Epithelial cell of umbilical artery (primary cell): ENCODE measurements around the gene PTMS. TPM values are rescaled to one million over a fixed set of nuclear protein-coding genes. Genes with fewer than 3 reads are reported as not detected.

Source experiments
- total RNA-seq: library from RNA; depleted of rRNA; stranded (reverse); fragments of >200 nt; gene quantifications from 2 replicates; pipeline ENCODE4 v1.2.3, GENCODE V29; 2014

The PTMS gene
- total RNA-seq = 39.4 and 54.6 TPM in 2 replicates

GRCh38 chr12:6765634-6766581, at the start of gene PTMS:
TSS of gene PTMS (plus strand) at chr12:6766363. CDS start at chr12:6766706, 343 bp downstream.

GRCh38 chr12:6723607-6724408, 42.4 kb upstream of the PTMS start, which contains the start of gene COPS7A:
TSS of gene COPS7A (plus strand) at chr12:6724046. CDS start at chr12:6724657, 611 bp downstream.

GRCh38 chr12:6752921-6753771, 13.0 kb upstream of the PTMS start, which contains the start of gene MLF2:
TSS of gene MLF2 (minus strand) at chr12:6753141. CDS start at chr12:6752334, 807 bp downstream.

GRCh38 chr12:6772331-6772695, 6.2 kb downstream of the PTMS start, which contains the start of gene LAG3:
TSS of gene LAG3 (plus strand) at chr12:6772520. CDS start at chr12:6772853, 333 bp downstream.

GRCh38 chr12:6788972-6789924, 23.1 kb downstream of the PTMS start, which contains the start of gene CD4:
TSS of gene CD4 (plus strand) at chr12:6789528. CDS start at chr12:6800139, 10,611 bp downstream.

Other genes with a start within 250 kb of the PTMS start
- 4,775 and 7,237 TPM in 2 replicates for gene GAPDH, start 231.8 kb upstream of the PTMS start, total RNA-seq
- gene IFFO1, start 210.3 kb upstream of the PTMS start, total RNA-seq = 7.6 and 7.8 TPM in 2 replicates
- 21.4 and 33.9 TPM in 2 replicates for gene NOP2, start 198.1 kb upstream of the PTMS start, total RNA-seq
- gene CHD4, start 159.0 kb upstream of the PTMS start, total RNA-seq = 143 and 200 TPM in 2 replicates
- gene LPAR5, start 130.4 kb upstream of the PTMS start, total RNA-seq = not detected in 2 replicates
- 0.32 and 0.46 TPM in 2 replicates for gene ACRBP, start 118.9 kb upstream of the PTMS start, total RNA-seq
- gene ING4, start 103.2 kb upstream of the PTMS start, total RNA-seq = 36.7 and 52.1 TPM in 2 replicates
- 7.1 and 8.8 TPM in 2 replicates for gene ZNF384, start 77.0 kb upstream of the PTMS start, total RNA-seq
- under 0.01 TPM in 1 of 2 replicates, not detected in the other for gene PIANP, start 65.5 kb upstream of the PTMS start, total RNA-seq
- 32.2 and 33.4 TPM in 2 replicates for gene COPS7A, start 42.3 kb upstream of the PTMS start, total RNA-seq
- gene MLF2, start 13.2 kb upstream of the PTMS start, total RNA-seq = 89.3 and 94.7 TPM in 2 replicates
- gene LAG3, start 6.2 kb downstream of the PTMS start, total RNA-seq = under 0.01 and 0.15 TPM in 2 replicates
- not detected in 2 replicates for gene CD4, start 23.2 kb downstream of the PTMS start, total RNA-seq
- 9.4 and 9.7 TPM in 2 replicates for gene GPR162, start 55.5 kb downstream of the PTMS start, total RNA-seq
- gene P3H3, start 62.0 kb downstream of the PTMS start, total RNA-seq = 81.9 and 98.6 TPM in 2 replicates
- gene GNB3, start 74.6 kb downstream of the PTMS start, total RNA-seq = 0.65 and 1.4 TPM in 2 replicates
- 12.7 and 13.2 TPM in 2 replicates for gene CDCA3, start 84.9 kb downstream of the PTMS start, total RNA-seq
- 84.5 and 88.4 TPM in 2 replicates for gene USP5, start 85.8 kb downstream of the PTMS start, total RNA-seq
- 1,011 and 1,271 TPM in 2 replicates for gene TPI1, start 101.2 kb downstream of the PTMS start, total RNA-seq
- gene SPSB2, start 106.9 kb downstream of the PTMS start, total RNA-seq = 3.2 and 4.1 TPM in 2 replicates
- 4.2 and 9.1 TPM in 2 replicates for gene LRRC23, start 138.5 kb downstream of the PTMS start, total RNA-seq
- 8.1 and 8.7 TPM in 2 replicates for gene ENO2, start 148.2 kb downstream of the PTMS start, total RNA-seq
- gene ATN1, start 161.6 kb downstream of the PTMS start, total RNA-seq = 9.1 and 16.6 TPM in 2 replicates
- not detected in 2 replicates for gene RNU7-1, start 177.5 kb downstream of the PTMS start, total RNA-seq
- 137 and 143 TPM in 2 replicates for gene C12orf57, start 177.7 kb downstream of the PTMS start, total RNA-seq
- under 0.01 and 0.15 TPM in 2 replicates for gene PTPN6, start 185.0 kb downstream of the PTMS start, total RNA-seq
- 185 and 231 TPM in 2 replicates for gene PHB2, start 204.3 kb downstream of the PTMS start, total RNA-seq
- gene EMG1, start 204.6 kb downstream of the PTMS start, total RNA-seq = 79.3 and 94.4 TPM in 2 replicates